Adipocyte (in vitro differentiated cells): Measurements from ENCODE around the gene CD79B.
A peak's percentile ranks its signal among the peaks of the same experiment; 100 is the strongest.
"Not testable (repeated sequence)": the region's sequence is repeated elsewhere in the genome, so short reads cannot be mapped to it uniquely, and the experiment has no call there.

ENCODE experiments used
- DNase-seq: peaks from one replicate; pipeline ENCODE4 v3.0.0-alpha.2; 2015; ENCODE audit warnings: low read depth
- H3K27me3 ChIP-seq: replicated peaks from 2 replicates; pipeline ENCODE4 v1.7.0; 2013; ENCODE audit warnings: mild to moderate bottlenecking, low read length, moderate library complexity; ENCODE audit not compliant: control insufficient read depth, insufficient read depth
- H3K36me3 ChIP-seq: 2 replicates; pipeline ENCODE4 v1.7.0; 2013; ENCODE audit warnings: low read length, mild to moderate bottlenecking, moderate library complexity; ENCODE audit not compliant: control insufficient read depth, insufficient read depth, severe bottlenecking
- H3K4me1 ChIP-seq: 2 replicates; pipeline ENCODE4 v1.7.0; 2013; ENCODE audit warnings: mild to moderate bottlenecking, low read length, moderate library complexity; ENCODE audit not compliant: control insufficient read depth, insufficient read depth
- H3K4me3 ChIP-seq: 2 replicates; pipeline ENCODE4 v1.7.0; 2013; ENCODE audit warnings: mild to moderate bottlenecking, low read length, moderate library complexity
- H3K9ac ChIP-seq: 2 replicates; pipeline ENCODE4 v1.7.0; 2013; ENCODE audit warnings: mild to moderate bottlenecking, low read length, moderate library complexity
- H3K9me3 ChIP-seq: 2 replicates; pipeline ENCODE4 v1.7.0; 2013; ENCODE audit warnings: mild to moderate bottlenecking, low read length, moderate library complexity; ENCODE audit not compliant: control insufficient read depth

CD79B gene

DNA sequence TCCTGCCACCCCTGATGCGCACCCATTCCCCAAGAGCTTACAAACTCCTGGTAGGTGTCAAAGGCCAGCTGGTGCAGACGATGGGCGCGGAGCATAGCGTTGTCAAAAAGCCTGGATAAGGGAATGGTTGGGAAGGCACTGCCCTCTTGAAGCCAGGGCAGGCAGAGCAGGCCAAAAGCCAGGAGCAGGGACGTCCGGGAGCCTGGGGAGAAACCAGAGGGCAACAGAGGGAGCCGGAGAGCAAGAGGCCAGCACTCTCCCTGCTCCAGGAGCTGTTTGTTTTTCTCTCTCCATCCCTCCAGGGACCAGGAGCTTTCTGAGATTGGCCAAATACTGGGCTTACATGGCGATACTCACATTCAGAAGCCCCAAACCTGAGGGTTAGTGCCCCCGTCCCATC lies 13.8 kb downstream of the CD79B start:
- Histone ChIP-seq H3K27me3 (peaks cover 34% of the 10 kb centered on the region), H3K9ac (no peak overlapping the region), H3K4me1 (no peaks in the 10 kb centered on the region), H3K36me3 (no peaks in the 10 kb centered on the region), H3K4me3 (no peak overlapping the region), H3K9me3 (no peaks in the 10 kb centered on the region)
- no peak for DNase-seq

DNA sequence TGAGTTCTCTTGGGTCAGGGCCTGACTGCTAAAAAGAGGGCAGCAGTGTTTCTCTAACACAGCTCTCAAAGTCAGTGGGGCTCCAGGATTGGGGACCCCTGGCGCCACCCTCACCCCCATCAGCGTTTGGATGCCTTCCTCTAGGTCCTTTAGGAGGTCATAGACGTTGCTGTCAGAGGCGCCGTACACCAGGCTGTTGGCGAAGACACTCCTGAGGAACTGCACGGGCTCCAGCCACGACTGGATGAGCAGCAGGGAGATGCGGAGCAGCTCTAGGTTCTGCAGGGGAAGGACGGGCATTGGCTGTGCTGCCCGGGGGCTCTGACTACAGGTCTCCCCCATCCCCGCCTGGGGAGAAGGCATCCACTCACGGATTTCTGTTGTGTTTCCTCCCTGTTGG lies 14.5 kb downstream of the CD79B start:
- Histone ChIP-seq H3K9me3 (no peaks in the 10 kb centered on the region), H3K36me3 (no peaks in the 10 kb centered on the region), H3K27me3 (peaks cover 34% of the 10 kb centered on the region), H3K9ac (no peak overlapping the region), H3K4me3 (no peak overlapping the region), H3K4me1 (no peaks in the 10 kb centered on the region)
- no peak for DNase-seq

DNA sequence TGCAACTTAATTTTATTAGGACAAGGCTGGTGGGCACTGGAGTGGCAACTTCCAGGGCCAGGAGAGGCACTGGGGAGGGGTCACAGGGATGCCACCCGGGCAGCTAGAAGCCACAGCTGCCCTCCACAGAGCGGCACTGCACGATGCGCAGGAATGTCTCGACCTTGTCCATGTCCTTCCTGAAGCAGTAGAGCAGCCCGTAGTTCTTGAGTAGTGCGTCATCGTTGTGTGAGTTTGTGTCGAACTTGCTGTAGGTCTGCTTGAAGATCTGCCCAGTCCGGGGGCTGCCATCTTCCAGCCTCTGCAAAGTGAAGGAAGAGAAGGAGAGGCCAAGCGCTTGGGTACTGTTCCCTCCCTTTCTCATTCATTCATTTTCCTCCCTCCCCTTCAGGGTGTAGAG lies 14.9 kb downstream of the CD79B start:
- not testable (repeated sequence) for DNase-seq, H3K4me3 ChIP-seq, H3K36me3 ChIP-seq, H3K9ac ChIP-seq, H3K9me3 ChIP-seq, H3K4me1 ChIP-seq
- H3K27me3 ChIP-seq = peaks cover 34% of the 10 kb centered on the region

- H3K9ac ChIP-seq = no peak overlapping the region
- no peak overlapping the region for H3K4me3 ChIP-seq
- H3K36me3 ChIP-seq = no peaks in the 10 kb centered on the region
- no peak for DNase-seq
- H3K4me1 ChIP-seq = no peaks in the 10 kb centered on the region
- no peaks in the 10 kb centered on the region for H3K9me3 ChIP-seq
- H3K27me3 ChIP-seq = peaks cover 34% of the 10 kb centered on the region
Observed at GRCh38 chr17:63916566-63917185, 15.5 kb downstream of the CD79B start.

DNA sequence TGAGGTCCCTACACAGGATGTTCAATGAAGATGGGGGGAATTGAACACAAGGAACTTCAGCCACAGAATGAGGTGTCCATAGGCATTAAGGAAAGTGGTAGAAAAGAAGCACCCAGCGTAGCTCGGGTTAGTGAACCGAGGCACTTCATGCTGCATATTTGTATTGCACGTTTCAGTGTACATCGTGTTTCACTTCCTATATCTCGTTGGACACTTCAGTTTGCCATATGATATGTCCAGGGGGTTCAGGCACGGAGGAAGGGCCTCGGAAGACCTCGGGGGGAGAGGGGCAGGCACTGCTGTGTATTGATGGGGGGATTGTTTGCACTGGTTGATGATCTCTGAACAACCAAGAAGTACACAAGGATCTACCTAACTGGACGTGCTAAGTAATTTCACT lies 16.4 kb downstream of the CD79B start:
- H3K9me3 ChIP-seq, H3K36me3 ChIP-seq, H3K4me3 ChIP-seq, H3K9ac ChIP-seq, DNase-seq, H3K4me1 ChIP-seq: not testable (repeated sequence)
- peaks cover 41% of the 10 kb centered on the region for H3K27me3 ChIP-seq

DNA sequence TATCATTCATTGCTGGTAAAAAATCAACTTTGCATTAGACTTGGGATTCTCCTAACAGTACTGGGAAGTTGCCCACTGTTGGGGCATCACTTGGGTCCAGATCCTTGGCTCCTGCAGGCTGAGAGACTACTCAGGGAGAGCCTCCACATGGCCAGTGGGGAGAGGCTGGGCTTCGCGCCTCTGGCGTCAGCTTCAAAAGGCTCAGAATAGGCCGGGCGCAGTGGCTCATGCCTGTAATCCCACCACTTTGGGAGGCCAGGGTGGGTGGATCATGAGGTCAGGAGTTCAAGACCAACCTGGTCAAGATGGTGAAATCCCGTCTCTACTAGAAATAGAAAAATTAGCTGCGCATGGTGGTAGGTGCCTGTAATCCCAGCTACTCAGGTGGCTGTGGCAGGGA lies 17.7 kb downstream of the CD79B start:
- Histone ChIP-seq H3K27me3 (peaks cover 46% of the 10 kb centered on the region), H3K9me3 (no peaks in the 10 kb centered on the region), H3K4me3 (no peak overlapping the region), H3K36me3 (no peaks in the 10 kb centered on the region), H3K9ac (no peak overlapping the region), H3K4me1 (no peaks in the 10 kb centered on the region)
- no peak for DNase-seq

GRCh38 chr17:63911657-63912100 lies 20.5 kb downstream of the CD79B start:
- no peak overlapping the region for H3K4me3 ChIP-seq
- peaks cover 27% of the 10 kb centered on the region for H3K27me3 ChIP-seq
- peak; percentile 64 for DNase-seq
- no peaks in the 10 kb centered on the region for H3K36me3 ChIP-seq
- H3K9me3 ChIP-seq = no peaks in the 10 kb centered on the region
- H3K4me1 ChIP-seq = no peaks in the 10 kb centered on the region
- H3K9ac ChIP-seq = no peak overlapping the region

DNA sequence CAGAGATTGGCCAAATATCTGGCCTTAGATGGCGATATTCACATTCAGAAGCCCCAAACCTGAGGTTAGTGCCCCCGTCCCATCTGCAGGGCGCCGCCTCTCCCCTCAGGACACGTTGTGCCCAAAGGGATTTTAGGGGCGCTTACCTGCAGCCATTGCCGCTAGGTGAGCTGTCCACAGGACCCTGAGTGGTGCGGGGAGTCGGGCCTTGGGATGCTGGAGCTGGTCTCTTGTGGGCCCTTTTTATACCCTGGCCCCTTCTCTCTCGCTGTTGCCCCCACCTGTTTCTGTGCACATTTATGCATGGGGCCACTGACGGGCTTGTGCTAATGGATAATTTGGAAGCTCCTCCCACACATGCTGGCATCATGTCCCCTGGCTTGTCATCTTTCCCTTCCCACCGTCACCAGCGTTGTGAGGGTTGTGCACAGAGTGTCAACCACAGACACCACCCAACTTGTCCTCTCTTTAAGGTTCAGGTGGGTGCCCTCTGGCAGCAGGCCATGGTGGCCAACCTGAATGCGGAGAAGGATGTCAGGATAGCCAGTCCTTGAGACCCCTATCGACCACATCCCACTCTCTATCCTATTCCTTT lies 21.0 kb downstream of the CD79B start, which contains the start of gene CSHL1:
CSHL1 (minus strand) TSS at position 218 of the 595 bp plus-strand sequence; CDS start at position 156, 62 bp downstream.
- no peak within 1 kb of the TSS for H3K4me3 ChIP-seq
- peaks cover 25% of the 10 kb centered on the region for H3K27me3 ChIP-seq
- H3K36me3 ChIP-seq = no peaks in the 10 kb centered on the region
- H3K9ac ChIP-seq = no peak within 1 kb of the TSS
- no peaks in the 10 kb centered on the region for H3K4me1 ChIP-seq
- no peaks in the 10 kb centered on the region for H3K9me3 ChIP-seq
- no peak for DNase-seq

GRCh38 chr17:63910096-63910495 lies 22.0 kb downstream of the CD79B start:
- Histone ChIP-seq H3K4me3 (no peak overlapping the region), H3K4me1 (no peaks in the 10 kb centered on the region), H3K36me3 (no peaks in the 10 kb centered on the region), H3K9me3 (no peaks in the 10 kb centered on the region), H3K27me3 (peaks cover 19% of the 10 kb centered on the region), H3K9ac (no peak overlapping the region)
- DNase-seq = no peak

DNA sequence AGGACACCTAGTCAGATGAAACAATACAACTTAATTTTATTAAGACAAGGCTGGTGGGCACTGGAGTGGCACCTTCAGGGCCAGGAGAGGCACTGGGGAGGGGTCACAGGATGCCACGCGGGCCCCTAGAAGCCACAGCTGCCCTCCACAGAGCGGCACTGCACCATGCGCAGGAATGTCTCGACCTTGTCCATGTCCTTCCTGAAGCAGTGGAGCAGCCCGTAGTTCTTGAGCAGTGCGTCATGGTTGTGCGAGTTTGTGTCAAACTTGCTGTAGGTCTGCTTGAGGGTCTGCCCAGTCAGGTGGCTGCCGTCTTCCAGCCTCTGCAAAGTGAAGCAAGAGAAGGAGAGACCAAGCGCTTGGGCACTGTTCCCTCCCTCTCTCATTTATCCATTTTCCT lies 22.5 kb downstream of the CD79B start:
- not testable (repeated sequence) for H3K4me1 ChIP-seq, DNase-seq, H3K9ac ChIP-seq, H3K36me3 ChIP-seq, H3K9me3 ChIP-seq, H3K4me3 ChIP-seq
- H3K27me3 ChIP-seq = peaks cover 19% of the 10 kb centered on the region

GRCh38 chr17:63907161-63907778 lies 24.9 kb downstream of the CD79B start:
- H3K4me3 ChIP-seq, H3K36me3 ChIP-seq, DNase-seq, H3K9ac ChIP-seq, H3K4me1 ChIP-seq, H3K9me3 ChIP-seq: not testable (repeated sequence)
- peaks cover 16% of the 10 kb centered on the region for H3K27me3 ChIP-seq
